Stimulated activated CD8-positive, alpha-beta memory T cell treated with anti-CD3 and anti-CD28 coated beads, Interleukin-2, amount 100 ng/mL, for 1 hour (primary cell): ENCODE data around the gene JMJD4.

Experiments used
- DNase-seq, 2 donors: peaks; one replicate each; pipeline ENCODE4 v3.0.0-alpha.2; 2020; ENCODE audit warnings: low read depth in 2 of 2

JMJD4 gene

DNA sequence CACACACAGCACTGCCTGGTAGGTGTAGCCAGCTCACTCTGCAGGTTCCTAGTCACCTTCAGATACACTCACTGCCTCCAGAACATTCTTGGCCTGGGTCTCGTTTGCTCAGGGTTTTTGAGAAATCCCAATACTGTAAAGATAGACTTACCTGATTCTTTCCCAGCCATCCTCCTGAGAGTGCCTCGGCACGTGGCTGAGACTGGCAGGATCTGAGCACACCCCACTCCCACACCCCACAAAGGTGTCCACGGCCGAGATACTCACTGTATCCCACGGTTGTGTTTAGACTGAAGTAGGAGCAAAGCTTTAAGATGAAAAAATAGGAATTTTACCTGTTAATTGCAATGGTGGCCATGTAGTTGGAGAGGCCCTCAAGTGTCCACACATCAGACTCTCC, 33.5 kb upstream of the JMJD4 start:
- no peak for DNase-seq

DNA sequence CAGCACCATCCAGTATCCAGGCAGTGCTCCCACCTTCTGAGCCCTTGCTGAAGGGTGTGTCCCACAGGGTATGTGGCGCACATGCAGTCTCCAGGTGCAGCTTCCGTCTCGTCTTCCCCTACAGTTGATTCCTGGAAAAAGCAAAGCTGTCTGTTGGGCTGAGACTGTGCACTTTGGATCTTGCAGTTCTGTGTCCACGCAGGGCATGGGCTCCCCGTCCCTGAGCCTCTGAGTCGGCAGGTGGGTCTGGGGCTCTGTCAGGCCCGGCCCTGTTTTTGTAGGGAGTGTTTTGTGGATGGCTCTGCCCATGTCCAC, 33.0 kb upstream of the JMJD4 start:
- DNase-seq = no peak

DNA sequence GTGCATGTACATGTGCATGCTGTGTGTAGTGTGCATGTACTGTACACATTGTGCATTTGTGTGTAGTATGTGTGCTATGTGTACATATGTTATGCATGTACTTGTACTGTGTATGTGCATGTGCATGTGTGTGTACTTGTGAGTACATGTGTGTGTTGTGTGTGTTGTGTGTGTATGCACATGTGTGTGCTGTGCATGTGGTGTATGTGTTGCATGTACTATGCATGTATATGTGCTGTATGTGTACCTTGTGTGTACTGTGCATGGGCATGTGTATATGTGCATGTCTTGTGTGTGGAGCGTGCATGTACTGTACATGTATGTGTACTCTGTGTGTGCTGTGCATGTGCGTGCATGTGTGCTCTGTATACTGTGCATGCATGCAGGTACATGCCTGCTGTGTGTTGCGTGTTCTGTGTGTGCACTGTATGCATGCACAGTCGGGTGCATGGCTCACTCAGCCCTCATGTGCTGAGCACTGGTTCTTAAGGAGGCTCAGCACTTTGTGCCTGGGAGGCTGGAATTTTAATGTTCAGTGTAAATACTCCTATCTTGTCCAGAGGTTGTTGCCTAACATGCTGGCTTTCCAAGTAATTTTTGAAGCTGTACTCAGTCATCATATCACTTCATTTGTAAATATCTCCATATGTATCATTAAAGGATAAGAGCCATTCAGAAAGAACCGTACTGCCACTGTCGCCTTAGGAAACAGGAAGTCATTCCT, 32.5 kb upstream of the JMJD4 start:
- no peak for DNase-seq

DNA sequence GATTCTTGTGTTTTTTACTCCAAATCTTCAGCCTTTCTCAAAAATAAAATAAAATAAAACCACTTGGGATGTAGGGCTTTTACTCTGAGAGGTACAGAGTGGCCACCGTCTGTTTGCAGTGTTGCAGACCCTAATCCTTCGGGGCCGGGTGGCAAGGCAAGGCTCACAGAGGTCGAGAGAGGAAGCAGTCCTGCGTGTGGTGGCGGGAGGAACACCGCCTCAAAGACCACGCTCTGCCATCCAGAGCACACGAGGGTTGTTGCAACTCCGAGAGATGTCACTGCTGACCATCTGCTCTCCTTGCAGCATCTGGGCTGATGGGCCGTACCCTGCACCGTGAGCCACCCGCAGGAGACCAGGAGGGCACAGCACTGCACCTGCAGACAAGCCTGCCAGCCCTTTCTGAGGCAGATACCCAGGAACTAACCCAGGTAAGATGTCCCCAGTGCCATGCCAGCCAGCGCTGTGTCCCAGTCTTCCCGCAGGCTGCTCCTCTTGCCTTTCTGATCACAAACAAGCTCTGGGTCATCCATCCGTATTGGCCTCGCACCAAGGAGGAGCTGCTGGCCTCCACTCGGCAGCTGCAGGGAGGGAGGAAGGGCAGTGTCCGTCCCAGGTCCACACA, 31.7 kb upstream of the JMJD4 start:
- no peak for DNase-seq

DNA sequence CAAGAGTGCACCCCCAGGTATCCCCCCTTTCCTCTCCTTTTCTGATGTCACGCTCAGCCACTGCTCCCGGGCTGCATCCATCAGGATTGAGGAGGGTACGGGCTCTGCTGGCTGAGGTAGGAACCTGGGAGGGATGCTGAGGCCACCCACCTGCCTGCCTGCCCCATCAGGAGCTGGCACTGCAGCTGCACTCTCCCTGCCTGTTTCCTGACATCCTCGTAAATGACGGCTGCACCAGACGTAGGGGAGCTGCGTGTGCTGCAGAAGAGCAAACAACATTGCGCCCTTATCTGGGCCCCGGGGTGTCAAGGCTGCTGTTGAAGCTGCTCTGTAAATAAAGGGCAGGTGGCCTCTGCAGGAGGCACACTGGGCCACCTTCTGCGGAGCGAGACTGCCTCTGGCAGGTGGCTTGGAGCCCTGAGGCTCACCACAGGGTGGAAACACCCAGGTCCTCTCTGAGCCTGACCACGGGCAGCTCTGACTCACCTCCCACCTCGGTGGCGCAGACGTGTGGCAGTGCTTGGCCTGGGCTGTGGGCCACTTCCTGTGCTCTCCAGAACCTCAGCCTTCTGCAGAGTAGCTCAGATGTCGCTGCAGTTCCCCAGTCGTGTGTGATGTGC, 31.0 kb upstream of the JMJD4 start:
- peak; percentile 68 to 71 for DNase-seq

DNA sequence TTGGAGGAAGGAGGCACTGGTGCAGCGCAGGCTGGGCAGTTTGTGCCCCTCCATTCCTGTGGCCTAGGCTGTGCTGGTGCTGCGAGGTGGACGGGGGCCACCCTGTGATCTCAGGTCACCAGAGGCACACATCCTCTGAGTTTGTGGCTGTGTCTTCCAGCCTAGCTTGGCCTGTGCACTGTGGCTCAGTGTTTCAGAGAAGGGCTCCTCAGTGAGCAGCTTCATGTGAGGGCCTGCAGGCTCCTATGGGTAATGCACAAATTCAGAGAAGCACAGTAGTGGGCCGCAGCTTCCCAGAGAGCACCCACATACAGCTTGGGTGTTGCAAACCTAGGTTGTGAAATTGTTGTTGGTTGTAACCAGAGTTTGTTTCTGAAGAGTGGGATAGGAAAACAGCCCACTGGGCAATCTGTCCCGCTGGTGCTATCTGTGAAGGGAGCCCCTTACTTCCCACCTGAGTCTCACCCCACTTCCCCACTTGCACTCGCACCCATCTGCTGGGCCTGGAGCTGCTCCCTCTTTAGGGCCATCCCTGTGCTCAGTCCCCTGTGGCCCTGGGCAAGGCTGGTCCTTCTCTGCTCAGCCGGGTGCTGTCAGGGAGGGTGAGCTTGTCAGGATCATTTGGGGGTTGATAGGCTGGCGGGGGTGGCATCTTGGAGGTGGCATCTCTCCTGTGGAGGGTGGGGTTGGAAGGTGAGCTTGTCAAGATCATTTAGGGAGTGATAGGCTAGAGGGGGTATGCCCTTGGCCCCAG, 30.3 kb upstream of the JMJD4 start:
- DNase-seq = no peak

DNA sequence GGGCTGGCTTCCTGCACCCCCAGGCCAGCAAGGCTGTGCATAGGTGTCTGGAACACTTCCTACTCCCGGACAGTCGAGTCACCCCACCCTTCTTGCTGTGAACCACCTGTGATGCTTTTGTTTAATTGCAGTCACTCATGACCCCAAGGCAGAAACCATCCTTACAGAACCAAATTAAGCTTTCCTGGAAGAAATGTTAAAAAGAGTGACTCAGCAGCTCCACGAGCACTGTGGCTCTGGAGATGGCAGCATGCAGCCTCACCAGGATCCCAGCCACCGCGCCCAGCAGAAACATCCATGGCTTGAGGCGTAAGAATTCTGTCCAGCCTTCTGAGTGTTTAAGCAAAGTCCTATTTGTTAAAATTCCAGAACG, 28.9 kb upstream of the JMJD4 start:
- DNase-seq = no peak

DNA sequence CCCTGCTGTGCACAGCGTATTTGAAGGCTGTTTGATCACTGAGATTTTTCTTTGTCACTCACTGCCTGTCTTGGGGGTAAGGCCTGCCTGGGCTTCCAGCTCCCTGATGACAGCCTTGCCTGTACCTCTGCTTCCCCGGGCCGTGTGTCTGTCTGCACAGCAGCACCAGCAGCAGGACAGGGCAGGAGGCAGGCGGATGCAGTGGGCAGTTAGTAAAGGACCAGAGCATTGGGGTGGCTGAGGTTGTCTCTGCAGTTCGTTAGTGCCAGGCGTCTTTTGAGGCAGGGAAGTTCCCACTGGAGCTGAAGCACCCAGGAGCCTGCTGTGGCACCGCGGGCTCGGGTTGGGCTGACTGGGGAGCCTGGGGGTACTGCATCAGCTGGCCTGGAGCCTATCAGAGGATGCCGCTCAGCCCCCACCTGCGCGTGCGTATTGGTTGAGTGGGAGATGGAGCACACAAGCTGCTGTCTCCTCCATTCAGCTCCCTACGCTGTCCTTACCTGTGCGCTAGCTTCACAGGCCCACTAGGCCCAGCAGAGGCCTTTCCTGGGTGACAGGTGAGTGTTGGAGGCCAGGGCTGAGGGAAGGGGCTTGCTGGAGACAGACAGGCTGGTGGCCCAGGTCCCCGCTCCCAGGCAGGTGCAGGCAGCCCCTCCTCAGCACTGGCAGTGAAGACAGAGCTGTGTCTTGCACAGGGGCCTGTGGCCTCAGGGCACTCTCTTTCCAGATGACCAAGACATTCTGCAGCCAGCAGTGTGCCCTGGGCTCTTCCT, 28.3 kb upstream of the JMJD4 start:
- no peak for DNase-seq

DNA sequence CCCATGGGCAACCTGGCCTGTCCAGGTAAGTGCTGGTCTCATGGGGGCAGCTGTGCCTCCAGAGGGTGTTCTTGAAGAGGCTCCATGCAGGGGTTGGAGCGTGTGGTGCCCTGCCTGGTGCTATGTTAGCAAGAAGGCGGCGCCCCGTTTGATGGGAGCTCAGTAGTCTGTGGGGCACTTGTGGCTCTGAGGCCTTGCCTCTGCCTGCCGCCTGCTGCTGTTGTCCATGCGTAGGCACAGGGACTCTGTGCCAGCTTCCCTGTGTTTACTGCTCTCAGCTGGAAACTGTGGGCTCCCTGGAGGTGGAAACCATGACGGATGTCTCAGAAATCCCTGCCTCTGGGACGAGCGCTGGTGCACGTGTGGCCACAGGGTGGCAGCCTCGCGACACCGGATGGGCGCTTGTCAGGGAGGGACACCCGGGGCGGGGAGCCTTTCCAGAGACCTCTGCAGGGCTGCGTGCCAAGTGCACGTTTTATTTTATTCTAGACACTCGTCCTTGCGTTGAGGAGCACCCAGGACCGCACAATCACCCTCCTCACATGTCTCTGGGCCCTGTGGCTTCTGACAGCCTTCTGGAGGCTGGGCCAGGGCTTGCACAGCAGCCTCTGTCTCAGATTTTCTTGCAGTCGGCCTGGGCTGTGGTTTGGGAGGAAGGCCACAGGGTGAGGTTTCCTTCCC, 27.3 kb upstream of the JMJD4 start:
- DNase-seq = peak; percentile 72 to 76

DNA sequence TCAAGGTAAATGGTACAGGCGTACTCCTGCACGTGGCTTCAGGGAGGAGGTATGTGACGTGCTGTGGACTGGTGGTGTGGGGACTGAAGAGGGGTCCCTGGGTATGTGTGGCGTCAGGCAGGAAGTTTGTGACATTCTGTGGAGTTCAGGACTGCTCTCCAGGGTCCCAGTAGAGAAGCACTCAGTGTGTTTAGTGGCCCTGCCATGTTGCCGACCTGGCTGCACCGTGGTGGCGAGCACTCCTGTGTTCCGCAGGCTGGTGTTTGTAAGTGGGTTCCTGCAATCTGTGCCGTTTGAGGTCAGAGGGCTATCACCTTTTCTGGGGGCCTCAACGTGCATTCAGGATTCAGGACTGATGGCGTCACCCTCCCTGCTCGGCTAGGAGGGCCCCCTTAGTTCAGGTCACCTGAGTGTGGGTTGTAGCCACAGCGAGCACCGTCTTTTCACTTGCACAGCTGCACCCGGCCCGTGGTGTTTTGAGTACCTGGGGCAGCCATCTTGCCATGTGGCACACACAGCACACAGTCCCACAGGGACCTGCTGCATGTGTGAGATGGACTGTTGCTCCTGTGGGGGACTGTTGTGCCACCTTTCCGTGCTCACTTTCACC, 26.6 kb upstream of the JMJD4 start:
- no peak for DNase-seq

DNA sequence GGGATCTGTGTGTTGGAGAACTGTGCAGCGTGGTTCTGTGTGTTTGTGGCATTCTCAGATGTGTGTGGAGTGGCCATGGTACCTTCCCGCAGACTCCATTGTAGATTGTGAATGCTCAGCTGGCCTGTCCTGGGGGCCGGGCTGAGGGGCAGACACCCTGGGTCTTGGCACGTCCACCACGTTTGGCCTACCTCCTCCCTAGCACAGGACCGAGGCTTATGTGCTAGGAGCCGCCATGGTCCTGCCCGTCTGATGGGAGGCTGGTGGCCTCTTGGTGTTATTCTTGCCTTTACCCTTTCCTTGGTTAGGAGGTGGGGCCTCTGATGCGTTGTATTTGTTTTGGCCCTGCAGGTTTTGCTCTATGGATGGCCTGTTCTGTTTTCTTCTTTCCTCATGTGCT, 25.3 kb upstream of the JMJD4 start:
- no peak for DNase-seq

DNA sequence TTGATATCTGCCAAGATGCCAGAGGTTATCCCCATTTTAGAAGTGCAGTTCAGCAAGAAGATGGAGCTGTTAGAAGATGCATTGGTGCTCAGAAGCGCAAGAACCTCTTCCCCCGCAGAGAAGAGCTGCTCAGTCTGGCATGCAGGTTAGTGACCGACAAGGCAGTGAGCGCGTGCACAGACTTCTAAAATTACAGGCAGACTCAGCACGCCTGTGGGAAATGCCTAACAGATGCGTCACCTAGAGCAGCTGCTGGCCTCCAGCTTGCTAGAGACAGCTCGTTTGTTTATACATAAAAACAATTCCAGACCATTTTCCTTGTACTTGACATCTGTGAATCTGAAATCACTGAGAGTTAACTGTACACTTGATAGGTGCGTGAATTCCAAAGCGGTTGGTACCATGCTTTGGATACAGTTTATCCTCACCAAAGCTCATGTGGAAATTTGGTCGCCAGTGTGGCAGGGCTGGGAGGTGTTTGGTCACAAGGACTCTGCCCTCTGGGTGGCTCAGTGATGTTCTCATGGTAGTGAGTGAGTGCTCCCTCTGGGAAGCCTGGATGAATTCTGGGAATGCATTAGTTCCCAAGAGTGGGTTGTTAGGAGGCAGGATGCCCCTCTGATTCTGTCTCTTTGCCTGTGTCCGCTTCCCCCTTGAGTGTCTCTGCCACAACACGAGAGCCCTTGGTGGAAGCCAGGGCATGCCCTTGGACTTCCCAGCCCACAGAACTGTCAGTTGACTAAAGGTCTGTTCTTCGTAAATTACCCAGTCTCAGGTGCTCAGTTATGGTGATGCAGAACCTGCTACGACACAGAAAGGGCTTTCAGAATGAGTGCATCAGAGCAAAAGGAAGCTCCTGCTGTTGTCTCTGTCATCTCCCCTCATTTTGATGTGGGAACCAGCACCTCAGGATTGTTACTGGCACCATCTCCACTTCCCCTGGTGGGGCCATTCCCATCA, 24.5 kb upstream of the JMJD4 start:
- DNase-seq = no peak

DNA sequence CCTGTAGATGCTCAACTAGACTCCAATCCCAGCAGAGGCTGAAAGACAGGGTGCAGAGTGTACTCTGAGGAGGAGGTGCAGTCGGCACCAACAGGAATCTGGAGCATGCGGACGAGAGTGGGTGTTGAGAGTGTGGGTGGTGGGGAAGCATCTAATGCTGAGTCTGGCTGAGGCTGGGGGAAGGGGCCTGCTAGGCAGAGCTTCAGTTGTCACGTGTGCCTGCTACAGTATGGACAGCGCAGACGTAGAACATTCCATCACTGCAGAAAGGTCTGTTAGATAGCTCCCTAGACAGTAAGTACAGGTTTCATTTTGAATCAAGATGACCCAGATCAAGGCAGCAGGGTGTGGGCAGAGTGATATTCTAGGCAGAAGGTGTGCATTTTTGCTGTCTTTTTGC, 23.3 kb upstream of the JMJD4 start:
- DNase-seq = no peak

DNA sequence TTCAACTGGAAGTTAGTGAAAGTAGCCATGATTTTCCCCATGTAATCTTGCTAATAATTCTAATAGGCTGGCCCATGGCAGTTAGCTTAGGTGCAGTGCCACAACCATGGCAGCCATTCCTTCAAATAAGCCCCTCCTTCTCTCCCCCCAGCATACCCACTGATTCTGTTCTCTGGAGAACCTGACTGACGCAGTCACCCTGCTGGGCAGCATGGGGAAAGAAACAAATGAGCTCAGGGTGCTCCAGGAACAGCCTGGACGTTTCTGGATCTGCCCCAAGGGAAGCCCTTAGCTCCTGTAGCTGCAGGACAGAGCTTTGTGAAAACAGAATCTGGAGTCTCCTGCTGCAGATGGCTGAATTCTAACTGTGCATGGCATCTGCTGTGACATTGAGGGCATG, 22.7 kb upstream of the JMJD4 start:
- DNase-seq = no peak

DNA sequence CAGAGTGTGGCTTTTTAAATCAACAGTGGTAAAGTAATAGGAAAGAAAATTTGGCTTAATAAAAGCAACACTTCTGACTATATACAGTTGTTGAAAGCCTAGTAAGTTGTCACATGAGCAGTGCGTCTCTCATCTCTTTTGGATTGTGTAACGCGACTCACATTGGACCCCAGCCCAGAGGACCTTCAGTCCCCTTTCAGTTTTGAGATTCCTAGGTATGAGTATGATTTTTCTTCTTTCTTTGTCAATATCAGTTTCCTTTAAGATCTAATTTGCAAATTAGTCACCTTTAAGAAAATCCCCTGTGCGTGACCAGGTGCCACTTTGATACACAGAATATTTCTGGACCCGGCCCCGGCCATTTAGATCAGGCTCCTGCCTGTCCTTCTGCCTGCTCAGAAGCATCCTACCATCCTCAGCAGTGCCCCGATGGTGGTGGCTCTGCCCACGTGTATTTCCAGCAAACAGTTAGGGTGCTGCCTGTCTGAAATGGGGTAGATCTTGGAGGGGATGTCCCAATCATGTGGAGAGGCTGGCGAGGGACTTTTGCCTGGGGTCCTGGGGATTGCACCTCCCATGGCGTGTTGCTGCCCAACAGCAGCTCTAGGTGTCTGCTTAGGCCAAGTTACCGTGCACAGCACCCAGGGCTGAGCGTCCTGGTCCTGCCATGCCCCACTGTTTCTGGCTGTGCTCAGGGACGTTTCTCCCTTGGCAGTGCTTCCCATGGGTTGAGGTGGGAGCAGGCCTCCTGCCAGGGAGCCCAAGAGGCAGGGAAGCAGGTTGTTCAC, 21.3 kb upstream of the JMJD4 start:
- no peak for DNase-seq

DNA sequence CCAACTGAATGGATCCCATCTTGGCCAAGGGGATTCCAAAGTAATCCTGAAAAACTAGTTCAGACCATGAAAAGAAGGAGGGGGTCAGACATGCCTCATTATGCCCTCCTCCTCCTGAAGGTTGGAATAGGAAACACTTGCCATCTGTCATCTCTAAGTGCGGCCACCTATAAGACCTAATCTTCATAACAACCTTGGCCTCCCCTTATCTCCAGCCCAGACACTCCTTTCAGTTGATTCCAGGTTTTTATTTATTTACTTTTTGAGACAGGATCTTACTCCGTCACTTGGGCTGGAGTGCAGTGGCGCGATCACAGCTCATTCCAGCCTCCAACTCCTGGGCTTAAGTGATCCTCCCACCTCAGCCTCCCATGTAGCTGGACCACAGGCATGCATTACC, 19.9 kb upstream of the JMJD4 start:
- no peak for DNase-seq

DNA sequence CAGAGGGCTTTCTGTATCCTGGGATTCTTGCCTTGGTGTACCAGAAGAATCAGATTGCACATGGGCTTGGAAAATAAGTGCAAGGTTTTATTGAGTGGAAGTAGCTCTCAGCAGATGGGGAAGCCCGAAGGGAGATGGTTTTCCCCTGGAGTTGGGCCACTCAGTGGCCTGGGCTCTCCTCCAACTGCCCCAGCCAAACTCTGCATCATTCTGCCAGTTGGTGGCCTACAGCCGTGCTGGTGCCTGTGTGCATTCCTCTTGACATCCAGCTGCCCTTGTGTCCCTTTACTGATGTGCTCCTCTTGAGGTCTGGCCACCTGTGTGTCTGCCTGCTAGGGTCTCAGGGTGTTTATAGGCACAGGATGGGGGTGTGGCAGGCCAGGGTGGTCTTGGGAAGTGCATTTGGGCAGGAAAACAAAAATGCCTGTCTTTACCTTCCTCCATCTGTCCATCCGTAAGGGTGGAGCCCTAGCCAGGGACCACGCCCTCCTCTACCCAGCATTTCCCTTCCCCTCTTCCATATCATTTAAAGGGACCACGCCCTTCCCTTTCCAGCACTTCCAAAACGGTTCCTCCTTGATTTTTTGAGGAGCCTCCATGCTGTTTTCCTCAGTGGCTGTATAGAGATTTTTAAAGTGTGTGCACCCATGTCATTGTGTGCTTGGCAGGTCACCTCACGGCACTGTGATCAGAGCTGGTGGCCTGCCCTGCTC, 19.1 kb upstream of the JMJD4 start:
- DNase-seq = no peak

DNA sequence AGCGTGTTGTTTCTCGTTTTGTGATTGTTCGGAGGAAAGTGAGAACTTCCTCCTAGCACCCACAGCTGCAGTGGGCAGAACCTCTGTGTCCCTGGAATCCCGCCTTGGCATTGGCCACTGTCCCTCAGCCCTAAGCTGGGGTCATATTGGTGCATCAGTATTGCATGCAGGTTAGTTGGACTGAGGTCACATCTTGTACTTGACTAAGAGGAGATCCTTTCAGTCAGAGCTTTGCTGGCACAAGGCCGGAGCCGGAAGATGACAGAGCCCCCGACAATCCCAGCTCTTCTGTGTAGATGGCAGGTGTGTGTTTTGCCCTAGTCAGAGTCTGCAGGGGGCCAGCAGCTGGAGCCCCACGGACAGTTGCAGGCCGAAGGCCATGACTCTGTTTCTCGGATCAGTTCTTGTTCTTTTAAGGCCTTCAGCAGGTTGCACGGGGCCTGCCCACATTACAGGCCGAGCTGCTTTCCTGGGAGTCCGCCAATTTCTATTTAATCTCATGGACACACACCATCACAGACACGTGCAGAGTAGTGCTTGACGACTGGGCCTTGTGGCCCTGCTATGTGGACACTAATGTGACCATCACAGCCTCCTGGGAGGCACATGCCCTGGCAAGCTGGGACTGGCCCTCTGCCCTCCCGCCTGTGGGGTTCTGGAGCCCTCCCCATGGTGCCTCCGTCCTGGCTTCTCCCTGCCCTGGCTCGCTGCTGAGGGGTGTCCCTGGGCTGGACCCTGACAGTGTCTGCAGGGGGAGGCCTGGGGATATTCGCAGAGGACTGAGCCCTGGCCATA, 15.0 kb upstream of the JMJD4 start:
- DNase-seq = no peak
